GM19438 (cell line): ENCODE measurements around the gene PDSS2.
"Not testable (repeated sequence)": the region's sequence is repeated elsewhere in the genome, so short reads cannot be mapped to it uniquely, and the experiment has no call there.

Experiments used
- ATAC-seq: cut with Tn5 transposase; IDR thresholded peaks from one replicate; pipeline ENCODE4 v1.9.1; 2021; ENCODE audit warnings: low read depth; ENCODE audit not compliant: unreplicated experiment

PDSS2 gene

DNA sequence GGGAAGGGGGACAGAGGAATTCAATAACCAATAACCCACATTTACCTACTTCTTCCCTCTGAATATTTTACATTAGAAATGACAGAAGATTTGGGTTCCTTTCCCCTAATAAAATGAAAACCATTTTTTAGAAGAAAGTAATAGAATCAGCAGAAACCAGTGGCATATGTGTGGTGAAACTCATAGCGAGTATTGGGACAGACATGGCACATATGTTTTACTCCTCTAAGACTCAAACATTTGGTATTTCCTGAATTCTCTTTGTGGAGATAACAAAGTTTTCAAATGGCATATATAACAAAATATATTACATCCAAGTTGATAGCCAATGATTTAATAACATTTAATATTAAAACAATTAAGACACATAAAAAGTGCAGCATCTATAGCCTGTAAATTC, 331.2 kb downstream of the PDSS2 start:
- ATAC-seq = no peak

- ATAC-seq = no peak
These were observed 333.6 kb downstream of the PDSS2 start for GRCh38 chr6:107125771-107126170.

DNA sequence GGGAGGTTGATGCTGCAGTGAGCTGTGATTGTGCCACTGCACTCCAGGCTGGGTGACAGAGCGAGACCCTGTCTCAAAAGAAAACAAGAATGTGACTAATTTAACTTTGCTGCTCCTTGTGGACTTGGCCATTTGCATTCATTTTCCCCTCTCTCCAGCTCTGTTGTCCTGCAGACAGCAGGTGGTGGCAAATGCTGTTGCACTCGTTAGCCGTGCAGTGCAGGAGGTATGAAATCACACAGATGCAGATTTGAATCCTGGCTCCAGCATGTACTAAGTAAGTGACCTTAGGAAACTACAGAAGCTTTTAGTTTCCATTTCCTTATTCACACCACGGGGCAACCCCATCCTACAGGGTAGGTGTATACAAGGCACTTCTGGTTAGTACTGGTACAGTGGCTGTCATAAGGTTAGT, 334.4 kb downstream of the PDSS2 start:
- ATAC-seq = peak; percentile 64

DNA sequence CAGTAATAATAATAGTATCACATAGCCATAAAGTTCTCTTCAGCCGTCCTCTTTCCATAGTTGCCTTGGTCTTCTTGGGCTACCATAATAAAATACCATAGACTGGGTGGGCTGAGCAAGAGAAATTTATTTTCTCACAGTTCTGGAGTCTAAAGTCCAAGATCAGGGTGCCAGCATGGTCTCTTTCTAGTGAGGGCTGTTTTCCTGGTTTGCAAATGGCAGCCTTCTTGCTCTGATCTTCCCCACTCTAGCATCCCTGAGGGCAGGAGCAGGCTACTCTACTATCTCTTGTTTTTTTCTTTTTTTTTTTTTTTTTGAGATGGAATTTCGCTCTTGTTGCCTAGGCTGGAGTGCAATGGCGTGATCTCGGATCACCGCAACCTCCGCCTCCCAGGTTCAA, 335.9 kb downstream of the PDSS2 start:
- no peak for ATAC-seq

GRCh38 chr6:107122748-107123147, 336.6 kb downstream of the PDSS2 start:
- no peak for ATAC-seq

GRCh38 chr6:107121964-107122495, 337.3 kb downstream of the PDSS2 start:
- no peak for ATAC-seq

DNA sequence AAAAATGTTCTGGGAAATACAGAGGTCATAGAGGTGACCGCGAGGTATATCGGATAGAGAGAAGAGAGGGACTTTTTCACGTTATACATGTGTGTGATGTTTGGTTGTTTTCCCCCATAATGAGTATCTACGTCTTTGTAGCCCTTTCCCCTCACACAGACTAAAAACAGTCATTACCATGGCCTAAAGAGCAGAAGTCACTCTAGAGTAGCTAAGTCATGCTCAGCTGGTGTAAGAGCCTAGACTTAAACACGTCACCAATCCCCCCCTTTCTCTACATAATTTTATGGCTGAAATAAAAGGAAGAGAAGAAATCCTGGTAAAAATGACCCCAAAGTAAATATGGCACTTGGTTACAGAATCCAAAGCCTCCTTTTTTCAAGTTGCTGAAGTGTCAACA, 338.1 kb downstream of the PDSS2 start:
- ATAC-seq = no peak

GRCh38 chr6:107120404-107120803, 339.0 kb downstream of the PDSS2 start:
- ATAC-seq = no peak

GRCh38 chr6:107118976-107119375, 340.4 kb downstream of the PDSS2 start:
- no peak for ATAC-seq

GRCh38 chr6:107118540-107118939, 340.8 kb downstream of the PDSS2 start:
- ATAC-seq = not testable (repeated sequence)

DNA sequence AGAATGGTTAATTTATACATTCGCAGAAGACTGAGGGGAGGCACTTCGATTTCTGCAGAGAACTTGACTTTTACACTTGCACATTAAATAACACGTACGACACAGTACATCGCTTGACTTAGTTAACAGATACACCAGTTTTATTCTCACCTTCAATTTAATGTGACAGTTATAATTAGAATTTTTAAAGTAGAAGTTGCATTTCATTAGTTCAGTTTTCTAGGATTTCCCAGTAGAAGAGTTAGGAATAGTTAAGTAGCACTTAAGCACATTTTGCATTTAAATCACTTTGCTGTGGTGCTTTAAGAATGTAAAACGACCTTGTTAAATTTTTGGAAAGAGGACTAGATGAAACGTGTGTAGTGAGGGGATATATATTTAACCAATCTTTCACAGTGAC, 342.4 kb downstream of the PDSS2 start:
- no peak for ATAC-seq

DNA sequence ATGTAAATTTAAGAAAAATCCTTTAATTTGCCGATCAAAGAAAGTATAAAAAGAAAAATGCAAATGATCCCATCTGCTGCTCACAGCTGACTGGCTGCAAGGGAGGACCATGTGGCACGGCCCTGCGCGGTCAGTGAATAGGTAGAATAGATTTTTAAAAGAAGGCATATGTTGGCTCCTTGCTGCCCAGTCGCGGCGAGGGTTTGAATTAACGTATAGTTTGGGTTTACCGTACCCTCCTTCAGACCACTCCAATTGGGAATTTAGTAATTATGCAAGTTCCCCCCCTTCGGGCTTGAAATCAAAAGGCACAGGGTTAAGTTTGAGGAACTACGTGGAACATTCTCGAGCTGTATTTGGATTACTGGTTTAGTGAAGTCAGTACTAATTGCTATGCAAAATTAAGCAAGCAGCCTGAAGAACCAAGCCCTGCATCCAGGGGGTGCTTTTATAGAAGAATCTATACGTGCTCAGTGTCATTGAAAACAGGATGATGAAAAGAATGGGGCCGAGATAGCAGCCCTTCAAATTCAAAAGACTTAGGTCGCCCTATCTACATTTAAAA, 343.0 kb downstream of the PDSS2 start:
- ATAC-seq = no peak

GRCh38 chr6:107115695-107116327, 343.6 kb downstream of the PDSS2 start:
- ATAC-seq = peak; percentile 27

DNA sequence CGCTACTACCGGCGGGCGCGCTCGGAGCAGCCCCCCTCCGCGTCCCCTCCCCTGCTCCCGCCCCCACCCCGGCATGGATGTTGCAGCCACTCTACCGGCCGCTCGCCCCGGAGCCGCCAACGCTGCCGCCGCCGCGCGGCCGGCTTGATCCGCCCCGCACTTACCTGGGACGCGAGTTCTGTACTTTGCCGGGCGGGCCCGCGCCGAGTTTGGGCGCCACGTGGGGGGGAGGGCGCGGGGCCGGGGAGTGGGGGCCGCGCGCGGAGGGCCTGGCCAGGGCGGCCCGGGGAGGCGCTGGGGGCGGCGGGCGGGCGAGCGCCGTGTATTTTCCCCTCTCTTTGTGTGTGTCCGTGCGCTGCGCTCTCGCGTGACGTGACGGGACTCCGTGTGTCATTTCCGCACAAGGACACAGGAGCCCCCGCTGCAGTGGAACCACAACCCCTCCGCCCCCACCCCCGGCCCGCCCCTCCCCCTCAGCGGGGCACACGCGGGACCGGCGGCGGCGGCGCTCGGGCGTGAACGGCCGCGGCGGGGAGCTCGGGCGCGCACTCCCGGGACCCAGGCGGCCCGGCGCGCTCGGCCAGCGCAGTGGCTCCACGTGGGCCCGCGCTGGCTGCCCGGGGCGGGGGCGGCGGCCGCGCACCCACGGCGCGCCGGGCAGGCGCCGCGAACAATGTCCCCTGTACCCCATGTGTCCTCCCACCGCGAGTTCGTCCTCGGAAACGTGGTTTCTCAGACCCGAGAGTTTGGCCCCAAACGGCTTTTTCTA, 344.3 kb downstream of the PDSS2 start, which contains the start of gene BEND3:
Gene BEND3, minus strand, starts transcription at position 590 of the 769 bp plus-strand sequence. CDS start 16,230 bp downstream, outside the sequence.
- peak; percentile 23 for ATAC-seq

DNA sequence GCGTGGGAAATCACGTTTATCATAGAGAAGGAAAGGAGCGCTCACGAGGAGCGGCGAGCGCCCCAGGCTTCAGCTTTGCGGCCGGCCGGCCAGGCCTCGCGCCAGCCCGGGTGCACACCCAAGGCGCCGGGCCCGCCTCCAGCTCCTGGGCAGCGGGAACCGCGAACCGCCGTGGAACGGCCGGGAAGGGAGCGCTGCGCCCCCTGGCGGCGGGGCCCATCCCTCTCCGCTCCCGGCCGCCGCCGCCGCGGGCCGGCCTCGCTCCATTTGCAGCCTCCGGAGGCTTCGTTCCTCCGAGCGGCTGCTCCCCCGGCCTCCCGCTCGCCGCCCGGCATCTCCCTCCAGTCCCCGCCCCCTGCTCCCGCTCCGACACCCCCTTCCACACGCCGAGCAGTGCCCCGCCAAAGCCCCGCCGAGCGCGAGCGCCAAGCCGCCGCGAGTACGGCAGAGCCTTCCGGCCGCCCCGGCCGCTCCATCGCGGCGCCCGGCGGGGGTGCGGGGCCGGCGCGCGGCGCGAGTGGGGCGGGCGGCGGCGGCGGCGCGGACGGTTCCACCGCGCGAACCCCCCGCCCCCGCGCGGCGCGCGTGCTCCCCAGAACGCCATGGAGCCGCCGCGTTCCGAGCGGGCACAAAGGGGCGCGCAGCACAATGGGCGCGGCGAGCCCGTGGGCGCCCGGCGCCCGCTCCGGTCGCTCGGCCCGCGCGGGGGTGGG, 345.0 kb downstream of the PDSS2 start:
- ATAC-seq = peak; percentile 61

DNA sequence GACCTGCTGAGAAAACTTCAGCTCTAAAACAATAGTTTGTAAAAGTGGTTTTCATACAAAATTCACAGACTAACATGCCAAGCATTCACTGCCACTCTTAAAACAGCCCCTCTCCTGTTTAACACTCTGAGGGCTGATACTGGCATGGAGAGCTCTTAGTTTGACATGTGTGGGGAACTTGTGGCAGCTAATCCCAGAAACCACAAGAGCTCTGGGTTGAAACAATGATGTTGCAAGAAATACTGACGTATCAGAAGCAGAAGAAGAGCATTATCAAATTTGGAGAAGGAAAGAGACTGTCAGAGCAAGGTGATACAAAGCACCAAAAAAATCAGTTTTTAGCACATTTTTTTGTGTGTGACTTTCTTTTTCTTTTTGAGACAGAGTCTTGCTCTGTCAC, 349.2 kb downstream of the PDSS2 start:
- no peak for ATAC-seq

GRCh38 chr6:107108201-107108890, 351.0 kb downstream of the PDSS2 start:
- ATAC-seq = no peak

DNA sequence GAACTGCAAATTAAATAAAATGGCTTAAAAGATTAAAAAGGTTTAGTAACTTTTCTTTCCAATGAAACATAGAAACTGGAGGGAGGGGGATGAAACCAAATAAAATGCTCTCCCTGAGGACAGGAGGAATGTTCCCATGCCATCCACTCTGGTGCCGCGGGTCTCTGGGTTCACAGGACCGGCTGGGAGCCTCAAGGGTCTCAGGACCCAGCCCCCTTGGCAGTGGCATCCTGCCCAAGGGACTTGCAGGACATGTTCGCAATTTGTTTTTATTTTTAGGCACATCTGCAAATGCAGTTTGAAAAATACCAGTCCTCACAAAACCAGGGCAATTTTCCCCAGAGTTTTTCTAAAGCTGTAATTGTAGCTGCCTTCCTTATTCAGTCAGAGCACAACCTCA, 351.6 kb downstream of the PDSS2 start:
- ATAC-seq = no peak

GRCh38 chr6:107106165-107106564, 353.2 kb downstream of the PDSS2 start:
- no peak for ATAC-seq

GRCh38 chr6:107105511-107106116, 353.8 kb downstream of the PDSS2 start:
- no peak for ATAC-seq
